ENCODE measurements around the gene CABLES2. TPM values are rescaled to one million over a fixed set of nuclear protein-coding genes. Genes with fewer than 3 reads are reported as not detected.
A peak's percentile ranks its signal among the peaks of the same experiment; 100 is the strongest.

Gene CABLES2
- total RNA-seq, 1 donor from 2014 or later: 0.43 TPM

- Histone ChIP-seq H3K9me3 (no peaks in the 10 kb centered on the region), H3K36me3 (no peaks in the 10 kb centered on the region), H3K4me3 (peak overlapping the region; percentile 69 to 81), H3K27ac (peak overlapping the region; percentile 31 to 48), H3K4me1 (peaks cover 10 to 24% of the 10 kb centered on the region in 2 donors), H3K27me3 (no peaks in the 10 kb centered on the region)
- TF ChIP-seq CTCF (IDR thresholded peaks at IDR 0.05): no peak
- intact Hi-C loops (cut with DNase I): loop anchor here (1.0 to 10.0 kb wide), 5 partner anchors 104 to 386 kb away; partner anchors contain the start of genes ADRM1, MTG2, OSBPL2 and TAF4
- no peak for DNase-seq (ENCODE audit: low spot score in 2 of 2)
These were observed 1.0 kb downstream of the CABLES2 start for GRCh38 chr20:62405981-62406513.

GRCh38 chr20:62405108-62405980, 1.7 kb downstream of the CABLES2 start:
- Histone ChIP-seq H3K4me1 (peaks cover 10 to 24% of the 10 kb centered on the region in 2 donors), H3K27ac (peak overlapping the region; percentile 31 to 48), H3K9me3 (no peaks in the 10 kb centered on the region), H3K27me3 (no peaks in the 10 kb centered on the region), H3K36me3 (no peaks in the 10 kb centered on the region), H3K4me3 (peak overlapping the region in 1 of 2 donors; percentile 81)
- TF ChIP-seq CTCF (IDR thresholded peaks at IDR 0.05): peak; percentile 45 to 60 (median 54)
- DNase-seq (ENCODE audit: low spot score in 2 of 2): no peak
- intact Hi-C loops (cut with DNase I): loop anchor here (1.0 to 10.0 kb wide), 5 partner anchors 103 to 387 kb away; partner anchors contain the start of genes ADRM1, MTG2, OSBPL2 and TAF4

GRCh38 chr20:62404761-62405107, 2.4 kb downstream of the CABLES2 start:
- Histone ChIP-seq H3K27me3 (no peaks in the 10 kb centered on the region), H3K4me3 (no peak overlapping the region), H3K4me1 (peaks cover 10 to 20% of the 10 kb centered on the region in 2 donors), H3K9me3 (no peaks in the 10 kb centered on the region), H3K36me3 (no peaks in the 10 kb centered on the region), H3K27ac (no peak overlapping the region)
- no peak for TF ChIP-seq CTCF (IDR thresholded peaks at IDR 0.05)
- intact Hi-C loops (cut with DNase I): loop anchor here (1.0 to 10.0 kb wide), 5 partner anchors 102 to 388 kb away; partner anchors contain the start of genes ADRM1, MTG2, OSBPL2 and TAF4
- DNase-seq (ENCODE audit: low spot score in 2 of 2): no peak

GRCh38 chr20:62404112-62404665, 2.9 kb downstream of the CABLES2 start:
- H3K4me3 ChIP-seq: no peak overlapping the region
- no peak for TF ChIP-seq CTCF (IDR thresholded peaks at IDR 0.05)
- H3K27ac ChIP-seq: no peak overlapping the region
- intact Hi-C loops (cut with DNase I): loop anchor here (10.0 kb wide), 1 partner anchor 339 kb away; the partner anchor contains the start of gene TAF4
- DNase-seq (ENCODE audit: low spot score in 2 of 2): no peak
- no peaks in the 10 kb centered on the region for H3K9me3 ChIP-seq
- H3K27me3 ChIP-seq: no peaks in the 10 kb centered on the region
- no peaks in the 10 kb centered on the region for H3K36me3 ChIP-seq
- peaks cover 10 to 20% of the 10 kb centered on the region in 2 donors for H3K4me1 ChIP-seq

- no peak for DNase-seq (ENCODE audit: low spot score in 2 of 2)
These were observed 3.8 kb downstream of the CABLES2 start for GRCh38 chr20:62403331-62403730.

More at GRCh38 chr20:62403331-62403730, 3.8 kb downstream of the CABLES2 start:
- H3K27me3 ChIP-seq: no peaks in the 10 kb centered on the region
- no peak overlapping the region for H3K27ac ChIP-seq
- no peak overlapping the region for H3K4me3 ChIP-seq
- intact Hi-C loops (cut with DNase I): loop anchor here (10.0 kb wide), 1 partner anchor 339 kb away; the partner anchor contains the start of gene TAF4
- H3K4me1 ChIP-seq: peaks cover 10 to 20% of the 10 kb centered on the region in 2 donors
- no peaks in the 10 kb centered on the region for H3K9me3 ChIP-seq
- TF ChIP-seq CTCF (IDR thresholded peaks at IDR 0.05): no peak
- no peaks in the 10 kb centered on the region for H3K36me3 ChIP-seq

All from ascending aorta (tissue), 2 donors.